AG09319 (cell line): ENCODE measurements around the gene STRBP.

Experiments used
- DNase-seq: peaks from one replicate; pipeline ENCODE4 v3.0.0-alpha.2; 2010; ENCODE audit warnings: low read depth; ENCODE audit errors: extremely low read depth
- TF ChIP-seq, protein P1 (sequence below): IDR thresholded peaks from 2 replicates; pipeline ENCODE4 v1.5.1; 2011; ENCODE audit warnings: low read depth, mild to moderate bottlenecking, inconsistent platforms, low read length, moderate library complexity

STRBP gene

GRCh38 chr9:123269281-123269680 lies 895 bp upstream of the STRBP start:
- TF ChIP-seq, protein P1, sequence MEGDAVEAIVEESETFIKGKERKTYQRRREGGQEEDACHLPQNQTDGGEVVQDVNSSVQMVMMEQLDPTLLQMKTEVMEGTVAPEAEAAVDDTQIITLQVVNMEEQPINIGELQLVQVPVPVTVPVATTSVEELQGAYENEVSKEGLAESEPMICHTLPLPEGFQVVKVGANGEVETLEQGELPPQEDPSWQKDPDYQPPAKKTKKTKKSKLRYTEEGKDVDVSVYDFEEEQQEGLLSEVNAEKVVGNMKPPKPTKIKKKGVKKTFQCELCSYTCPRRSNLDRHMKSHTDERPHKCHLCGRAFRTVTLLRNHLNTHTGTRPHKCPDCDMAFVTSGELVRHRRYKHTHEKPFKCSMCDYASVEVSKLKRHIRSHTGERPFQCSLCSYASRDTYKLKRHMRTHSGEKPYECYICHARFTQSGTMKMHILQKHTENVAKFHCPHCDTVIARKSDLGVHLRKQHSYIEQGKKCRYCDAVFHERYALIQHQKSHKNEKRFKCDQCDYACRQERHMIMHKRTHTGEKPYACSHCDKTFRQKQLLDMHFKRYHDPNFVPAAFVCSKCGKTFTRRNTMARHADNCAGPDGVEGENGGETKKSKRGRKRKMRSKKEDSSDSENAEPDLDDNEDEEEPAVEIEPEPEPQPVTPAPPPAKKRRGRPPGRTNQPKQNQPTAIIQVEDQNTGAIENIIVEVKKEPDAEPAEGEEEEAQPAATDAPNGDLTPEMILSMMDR = no peak
- DNase-seq = no peak

DNA sequence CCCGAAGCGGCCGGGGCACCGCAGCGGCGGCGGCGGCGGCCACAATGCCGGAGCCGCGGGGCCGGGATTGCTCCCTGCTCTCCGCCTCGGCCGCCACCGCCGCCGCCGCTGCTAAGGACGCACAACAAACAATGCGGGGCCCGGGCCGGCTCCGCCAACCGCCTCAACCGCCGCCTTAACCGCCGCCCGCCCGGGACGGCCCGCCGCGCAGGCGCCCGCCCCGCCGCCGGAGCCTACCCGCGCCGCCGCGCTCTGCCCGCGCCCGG lies 254 bp downstream of the STRBP start:
- TF ChIP-seq, protein P1 = no peak
- no peak for DNase-seq

- no peak for DNase-seq
- TF ChIP-seq, protein P1 = no peak
Observed at GRCh38 chr9:123267481-123268198, 746 bp downstream of the STRBP start.

GRCh38 chr9:123266655-123267399 lies 1.6 kb downstream of the STRBP start:
- no peak for DNase-seq
- TF ChIP-seq, protein P1 = no peak

DNA sequence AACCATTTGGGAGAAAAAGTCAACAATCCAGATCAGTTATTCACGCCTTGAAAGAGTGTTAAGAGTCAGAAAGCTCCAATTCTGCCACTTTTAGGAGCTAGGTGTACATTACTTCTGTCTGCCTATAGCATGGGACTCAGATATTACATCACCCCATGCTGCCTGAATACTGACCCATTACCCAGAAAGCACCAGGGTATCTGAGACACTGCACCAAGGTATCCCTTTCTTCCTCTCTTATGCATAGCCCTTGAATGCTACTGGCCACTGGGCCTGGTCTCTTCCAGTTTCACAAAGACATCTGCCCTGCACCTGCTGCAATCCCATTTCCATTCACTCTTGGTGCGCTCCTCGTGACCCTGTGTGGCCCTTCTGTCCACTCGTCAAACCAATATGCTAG lies 2.6 kb downstream of the STRBP start:
- TF ChIP-seq, protein P1 = no peak

DNA sequence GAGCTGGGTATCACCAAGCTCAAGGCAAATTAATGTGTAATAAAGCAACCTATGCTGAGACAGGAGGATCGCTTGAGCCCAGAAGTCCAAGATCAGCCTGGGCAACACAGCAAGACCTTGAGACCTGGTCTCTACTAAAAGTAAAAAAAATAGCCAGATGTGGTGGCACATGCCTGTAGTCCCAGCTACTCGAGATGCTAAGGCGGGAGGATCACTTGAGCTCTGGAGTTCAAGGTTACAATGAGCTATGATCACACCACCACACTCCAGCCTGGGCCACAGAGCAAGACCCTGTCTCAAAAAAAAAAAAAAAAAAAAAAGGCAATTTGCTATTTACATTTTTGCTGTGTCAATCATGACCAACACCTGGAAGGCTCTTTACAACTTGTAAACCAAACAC lies 5.2 kb downstream of the STRBP start:
- DNase-seq = no peak
- TF ChIP-seq, protein P1 = no peak

More for the DNA sequence above, 2.6 kb downstream of the STRBP start:
- DNase-seq = no peak

DNA sequence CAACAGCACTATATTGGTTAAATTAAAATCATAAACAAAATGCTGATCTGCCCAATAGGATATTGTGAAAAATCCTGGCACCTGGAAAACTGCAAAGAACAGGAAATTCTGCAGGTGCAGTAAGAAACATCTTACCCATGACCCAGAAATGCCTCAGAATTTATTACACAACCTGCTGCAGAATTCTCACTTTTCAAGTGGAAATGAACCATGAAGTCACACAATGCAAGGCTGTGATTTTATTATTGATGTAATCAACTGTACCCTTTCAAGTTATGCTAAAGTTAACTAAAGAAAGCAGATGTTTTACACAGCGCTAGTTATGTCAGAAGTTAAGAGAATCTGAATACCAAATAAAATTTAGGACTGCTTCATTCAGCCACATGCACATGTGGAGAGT lies 6.0 kb downstream of the STRBP start:
- DNase-seq = no peak
- TF ChIP-seq, protein P1 = no peak
